Stomach (tissue), 9 donors: ENCODE measurements around the gene HOXD3. TPM values are rescaled to one million over a fixed set of nuclear protein-coding genes. Genes with fewer than 3 reads are reported as not detected.

Experiments used
- DNase-seq, 2 donors: peaks; one replicate each; pipeline versions ENCODE4 v3.0.0 to v3.0.0-alpha.2; 2013 to 2019
- H3K27ac ChIP-seq, 5 donors: fragments of 200-600 bp in 4 of 5; sonication (generic) in 4 of 5; one replicate each; pipeline ENCODE4 v1.5.1; 2013 to 2019; ENCODE audit warnings: mild to moderate bottlenecking in 1 of 5, moderate library complexity in 1 of 5
- H3K27me3 ChIP-seq, 3 donors: fragments of 200-600 bp; sonication (generic); one replicate each; pipeline ENCODE4 v1.5.1; 2017 to 2019; ENCODE audit warnings: mixed run types in 1 of 3
- H3K36me3 ChIP-seq, 4 donors: fragments of 200-600 bp; sonication (generic); 1 replicate in 3 of 4; 2 replicates in 1 of 4; pipeline ENCODE4 v1.5.1; 2016 to 2019
- H3K4me1 ChIP-seq, 4 donors: fragments of 200-600 bp; sonication (generic); one replicate each; pipeline ENCODE4 v1.5.1; 2016 to 2019
- H3K4me3 ChIP-seq, 4 donors: fragments of 200-600 bp; sonication (generic) in 3 of 4; one replicate each; pipeline ENCODE4 v1.5.1; 2016 to 2019; ENCODE audit warnings: mild to moderate bottlenecking in 1 of 4
- H3K9me3 ChIP-seq, 4 donors: fragments of 200-600 bp; sonication (generic); one replicate each; pipeline ENCODE4 v1.5.1; 2016 to 2019
- CTCF ChIP-seq, 7 experiments: fragments of 450-650 bp in 4 of 7; fragments of 200-600 bp in 3 of 7; sonication (generic) in 3 of 7; IDR thresholded peaks; one replicate each; pipeline ENCODE4 v1.5.1; 2016 to 2019; ENCODE audit warnings: antibody characterized with exemption in 7 of 7, control low read depth in 2 of 7, mild to moderate bottlenecking in 1 of 7
- EP300 ChIP-seq: sonication (generic); formaldehyde crosslinking; IDR thresholded peaks from one replicate; pipeline ENCODE4 v1.6.1; 2017; ENCODE audit warnings: antibody characterized with exemption
- POLR2A ChIP-seq, 4 donors: fragments of 450-650 bp; IDR thresholded peaks; one replicate each; pipeline ENCODE4 v1.6.1; 2016; ENCODE audit warnings: antibody characterized with exemption in 4 of 4, control low read depth in 2 of 4, mild to moderate bottlenecking in 1 of 4, moderate library complexity in 1 of 4
- POLR2AphosphoS5 ChIP-seq, 3 donors: sonication (generic); formaldehyde crosslinking; IDR thresholded peaks; one replicate each; pipeline ENCODE4 v1.6.1; 2016; ENCODE audit warnings: antibody characterized with exemption in 3 of 3
- WGBS, 5 donors: extraction: QIAGEN DNeasy Blood & Tissue Kit in 3 of 5; methylation state at CpG; one replicate each; pipeline versions ENCODE4 v1.1.5 to v1.1.7; 2013 to 2018; 5-methylcytosine and 5-hydroxymethylcytosine counted together
- intact Hi-C: fragments of 100-400 bp; cut with DNase I; formaldehyde crosslinking; loops from one replicate; pipeline ENCODE4 v1.15.1; 2023; ENCODE audit warnings: low total_unique reads
- polyA plus RNA-seq, 3 donors: library from polyadenylated mRNA; stranded (reverse); fragments of 200-250 nt; gene quantifications; one replicate each; pipeline ENCODE4 v1.2.3, GENCODE V29; 2013
- total RNA-seq, 5 donors: library from RNA; depleted of rRNA; stranded (reverse); fragments of >200 nt; gene quantifications; one replicate each; pipeline versions ENCODE4 v1.1.0 to v1.2.3, GENCODE V29; 2014 to 2016
- donor health status: healthy with polysubstance abuse.
- donor health status: Bipolar disorder and iron deficiency.
- donor health status: healthy.

Gene HOXD3
- total and polyA plus RNA-seq, 8 donors = 0.44 to 11.0 (median 2.0) TPM; not detected in 2

DNA sequence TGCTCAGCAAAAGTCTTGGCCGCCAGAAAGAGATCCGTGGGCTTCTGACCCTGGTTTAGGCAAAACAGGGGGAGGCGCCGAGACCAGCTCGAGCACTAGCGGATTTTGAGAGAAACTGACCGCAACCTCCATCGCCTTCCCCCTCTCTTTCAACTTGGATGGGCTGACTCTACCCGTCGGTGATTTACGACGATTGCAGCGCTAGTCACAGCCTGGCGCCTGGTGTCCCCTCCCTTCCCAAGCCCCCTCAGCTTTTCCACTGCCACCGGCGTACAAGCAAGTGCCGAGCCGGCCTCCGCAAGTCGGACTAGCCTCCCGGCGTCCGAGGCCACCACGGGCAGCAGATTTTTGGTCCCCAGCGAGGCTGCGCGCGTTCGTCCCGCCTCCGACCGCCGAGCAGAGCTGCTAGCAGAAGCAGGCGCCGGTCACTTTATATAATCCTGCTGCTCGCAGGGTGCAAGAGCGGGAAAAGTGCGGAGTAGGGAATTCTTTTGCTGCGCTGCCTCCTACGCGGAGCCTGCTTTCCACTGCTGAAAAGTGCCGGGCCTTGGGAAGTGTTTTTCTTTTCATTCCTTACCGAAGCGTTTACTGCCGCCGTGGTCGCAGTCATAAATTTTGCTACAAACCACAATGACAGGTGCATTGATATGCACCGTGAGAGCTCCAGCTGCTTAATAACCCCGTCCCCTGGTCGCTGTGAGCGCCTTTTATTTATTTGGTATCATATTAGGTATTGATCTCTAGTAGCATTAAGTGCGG, 7.7 kb downstream of the HOXD3 start:
- H3K4me1 ChIP-seq = peaks cover 8 to 42% (median 18%) of the 10 kb centered on the region in 4 donors
- peaks cover 0 to 12% (median 3%) of the 10 kb centered on the region in 4 donors for H3K9me3 ChIP-seq
- intact Hi-C loops = no loop called here
- H3K36me3 ChIP-seq = no peaks in the 10 kb centered on the region
- H3K27me3 ChIP-seq = peaks cover 26 to 100% (median 95%) of the 10 kb centered on the region in 3 donors
- no peak for DNase-seq
- WGBS, 5 donors = 8 to 22% (median 10%) methylated on average over 35 to 52 of the region's 52 CpGs
- H3K4me3 ChIP-seq = no peak overlapping the region
- no peak overlapping the region for H3K27ac ChIP-seq
- no peak for TF ChIP-seq CTCF (IDR thresholded peaks at IDR 0.05)
- TF ChIP-seq POLR2AphosphoS5 (IDR thresholded peaks at IDR 0.05) = no peak
- no peak for TF ChIP-seq EP300
- TF ChIP-seq POLR2A (IDR thresholded peaks at IDR 0.05) = no peak

DNA sequence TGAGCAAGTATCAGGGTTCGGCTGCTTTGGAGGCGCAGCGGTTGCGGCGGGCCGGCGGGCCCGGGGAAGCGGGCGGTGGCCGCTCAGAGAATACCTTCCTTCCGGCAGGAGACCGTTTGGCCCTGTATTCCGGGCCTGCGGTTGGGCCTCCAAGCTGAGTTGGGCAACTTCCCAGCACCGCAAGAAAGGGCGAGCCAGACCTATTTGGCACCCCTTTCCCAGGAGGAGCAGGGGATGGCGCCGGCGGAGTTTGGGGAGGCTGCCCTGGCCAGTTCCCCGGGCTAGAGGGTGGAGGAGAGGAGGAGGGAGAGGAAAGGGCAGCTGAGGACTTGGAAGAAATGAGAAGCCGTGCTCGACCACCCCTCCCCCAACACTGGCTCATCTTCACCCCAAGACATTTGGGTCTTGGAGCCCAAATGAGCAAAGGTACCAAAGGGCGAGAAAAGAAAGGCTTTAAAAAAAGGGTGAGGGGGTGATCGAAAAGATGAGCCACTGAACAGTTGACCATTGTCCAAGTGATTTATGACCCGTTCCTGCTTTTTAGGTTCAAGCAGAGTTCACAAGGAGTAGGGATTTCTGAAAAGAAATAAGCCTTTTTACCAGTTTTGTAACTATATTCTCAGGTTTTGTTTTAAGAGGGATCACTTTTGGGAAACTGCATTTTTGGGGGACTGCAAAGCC, 8.4 kb downstream of the HOXD3 start:
- intact Hi-C loops = no loop called here
- TF ChIP-seq POLR2A (IDR thresholded peaks at IDR 0.05) (no peak), EP300 (no peak), POLR2AphosphoS5 (IDR thresholded peaks at IDR 0.05) (no peak), CTCF (IDR thresholded peaks at IDR 0.05) (no peak)
- Histone ChIP-seq H3K27ac (no peak overlapping the region), H3K36me3 (no peaks in the 10 kb centered on the region), H3K4me1 (peaks cover 2 to 35% (median 11%) of the 10 kb centered on the region in 4 donors), H3K4me3 (no peak overlapping the region), H3K27me3 (peaks cover 24 to 100% (median 95%) of the 10 kb centered on the region in 3 donors), H3K9me3 (peaks cover 0 to 12% (median 3%) of the 10 kb centered on the region in 4 donors)
- WGBS, 5 donors = 3 to 18% (median 10%) methylated on average over 26 of the region's 26 CpGs
- no peak for DNase-seq

GRCh38 chr2:176166272-176166671, 9.2 kb downstream of the HOXD3 start:
- Histone ChIP-seq H3K36me3 (no peaks in the 10 kb centered on the region), H3K27ac (no peak overlapping the region)
- 17 to 27% (median 24%) methylated on average over 2 of the region's 2 CpGs for WGBS, 5 donors

More at GRCh38 chr2:176166272-176166671, 9.2 kb downstream of the HOXD3 start:
- TF ChIP-seq POLR2AphosphoS5 (IDR thresholded peaks at IDR 0.05) = no peak
- TF ChIP-seq EP300 = no peak
- TF ChIP-seq POLR2A (IDR thresholded peaks at IDR 0.05) = no peak
- no peak for TF ChIP-seq CTCF (IDR thresholded peaks at IDR 0.05)
- Histone ChIP-seq H3K4me1 (peaks cover 0 to 29% (median 7%) of the 10 kb centered on the region in 4 donors), H3K27me3 (peaks cover 23 to 100% (median 95%) of the 10 kb centered on the region in 3 donors), H3K9me3 (peaks cover 0 to 12% (median 3%) of the 10 kb centered on the region in 4 donors), H3K4me3 (no peak overlapping the region)
- DNase-seq = no peak
- intact Hi-C loops = no loop called here
